GM12872 (cell line): Measurements from ENCODE around the gene PTPRM.

ENCODE experiments used
- CTCF ChIP-seq: IDR thresholded peaks from 3 replicates; pipeline ENCODE4 v1.5.1; 2011; ENCODE audit warnings: low read depth, mild to moderate bottlenecking, low read length, moderate library complexity; ENCODE audit not compliant: insufficient read depth

The PTPRM gene

GRCh38 chr18:7789856-7790552 lies 222.9 kb downstream of the PTPRM start:
- TF ChIP-seq CTCF: peak; percentile 8; the same call in 1 of the 3 replicates

- TF ChIP-seq CTCF: no peak
These were observed 226.0 kb downstream of the PTPRM start for GRCh38 chr18:7793100-7793499.

- TF ChIP-seq CTCF: no peak
These were observed 236.9 kb downstream of the PTPRM start for GRCh38 chr18:7803956-7804469.

- TF ChIP-seq CTCF: no peak
These were observed 238.0 kb downstream of the PTPRM start for GRCh38 chr18:7805096-7805495.

GRCh38 chr18:7805880-7806279 lies 238.8 kb downstream of the PTPRM start:
- no peak for TF ChIP-seq CTCF

GRCh38 chr18:7807936-7808453 lies 240.9 kb downstream of the PTPRM start:
- TF ChIP-seq CTCF: no peak

GRCh38 chr18:7808992-7809391 lies 241.9 kb downstream of the PTPRM start:
- TF ChIP-seq CTCF: no peak
